GM13976 (cell line): ENCODE data around the gene YIF1B.

Experiments used
- DNase-seq: peaks from one replicate; pipeline ENCODE4 v3.0.0; 2012; ENCODE audit warnings: low spot score
- in situ Hi-C: fragments of 300-500 bp; cut with MboI; formaldehyde crosslinking; loops from one replicate; pipeline ENCODE4 v1.12.0; 2022; ENCODE audit warnings: low sequenced_read_pairs, mixed read lengths, inconsistent platforms; ENCODE audit not compliant: unreplicated experiment
- TF ChIP-seq, protein P1 (sequence below): IDR thresholded peaks from 2 replicates; pipeline ENCODE4 v1.5.1; 2012; ENCODE audit warnings: borderline replicate concordance, mild to moderate bottlenecking; ENCODE audit not compliant: insufficient read depth; ENCODE audit errors: extremely low read depth, missing control alignments, control extremely low read depth

Gene YIF1B

DNA sequence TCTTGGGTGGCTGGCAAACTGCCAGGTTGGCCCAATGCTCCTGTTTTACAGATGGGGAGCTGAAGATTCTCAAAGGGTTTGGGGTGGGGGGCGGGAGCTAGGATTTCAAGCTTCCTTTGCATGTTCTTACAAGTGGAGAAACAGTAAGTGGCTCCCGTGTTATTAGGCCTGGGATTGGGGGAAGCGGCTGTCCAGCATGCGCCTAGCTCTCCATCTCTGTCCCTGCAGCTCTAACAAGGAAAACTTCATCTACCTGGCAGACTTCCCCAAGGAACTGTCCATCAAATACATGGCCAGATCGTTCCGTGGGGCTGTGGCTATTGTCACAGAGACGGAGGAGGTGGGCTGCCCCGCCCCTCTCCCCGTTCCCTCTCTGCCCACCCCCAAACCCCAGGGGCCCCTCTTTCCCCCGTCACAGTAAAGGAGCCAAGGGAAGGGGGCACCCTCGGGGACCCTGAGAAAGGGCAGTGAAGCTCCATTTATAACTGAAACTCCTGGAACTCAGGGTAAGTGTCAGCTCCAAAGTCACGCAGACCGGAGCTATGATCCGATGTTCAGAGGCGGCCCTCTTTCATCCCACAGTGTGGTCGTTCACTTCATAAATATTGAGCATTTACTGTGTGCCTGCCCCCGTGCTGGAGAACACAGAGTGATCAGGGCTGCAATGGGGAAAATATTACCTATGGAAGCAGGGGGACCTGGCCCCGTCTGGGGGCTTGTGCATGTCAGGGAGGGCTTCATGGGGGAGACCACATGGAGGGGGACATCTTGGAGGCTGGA lies 43.7 kb upstream of the YIF1B start:
- in situ Hi-C loops = no loop called here

DNA sequence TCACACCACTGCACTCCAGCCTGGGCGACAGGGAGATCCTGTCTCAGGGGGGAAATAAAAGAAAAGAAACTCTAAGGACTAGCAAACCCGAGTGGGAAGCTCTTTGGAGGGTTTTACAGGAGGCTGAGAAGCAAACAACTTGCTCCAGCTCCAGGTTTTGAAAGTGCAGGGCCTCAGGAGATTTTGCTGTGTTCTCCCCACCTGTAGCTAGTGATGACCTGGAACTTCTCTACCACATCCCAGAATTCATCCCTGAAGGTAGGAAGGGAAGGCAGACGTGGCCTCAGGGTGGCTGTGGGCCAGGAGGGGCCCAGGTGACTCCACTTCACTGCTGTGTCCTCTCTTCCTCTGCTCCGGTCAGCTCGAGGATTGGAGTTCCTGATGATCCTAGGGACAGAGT lies 42.3 kb upstream of the YIF1B start:
- DNase-seq = no peak
- in situ Hi-C loops = no loop called here
- TF ChIP-seq, protein P1, sequence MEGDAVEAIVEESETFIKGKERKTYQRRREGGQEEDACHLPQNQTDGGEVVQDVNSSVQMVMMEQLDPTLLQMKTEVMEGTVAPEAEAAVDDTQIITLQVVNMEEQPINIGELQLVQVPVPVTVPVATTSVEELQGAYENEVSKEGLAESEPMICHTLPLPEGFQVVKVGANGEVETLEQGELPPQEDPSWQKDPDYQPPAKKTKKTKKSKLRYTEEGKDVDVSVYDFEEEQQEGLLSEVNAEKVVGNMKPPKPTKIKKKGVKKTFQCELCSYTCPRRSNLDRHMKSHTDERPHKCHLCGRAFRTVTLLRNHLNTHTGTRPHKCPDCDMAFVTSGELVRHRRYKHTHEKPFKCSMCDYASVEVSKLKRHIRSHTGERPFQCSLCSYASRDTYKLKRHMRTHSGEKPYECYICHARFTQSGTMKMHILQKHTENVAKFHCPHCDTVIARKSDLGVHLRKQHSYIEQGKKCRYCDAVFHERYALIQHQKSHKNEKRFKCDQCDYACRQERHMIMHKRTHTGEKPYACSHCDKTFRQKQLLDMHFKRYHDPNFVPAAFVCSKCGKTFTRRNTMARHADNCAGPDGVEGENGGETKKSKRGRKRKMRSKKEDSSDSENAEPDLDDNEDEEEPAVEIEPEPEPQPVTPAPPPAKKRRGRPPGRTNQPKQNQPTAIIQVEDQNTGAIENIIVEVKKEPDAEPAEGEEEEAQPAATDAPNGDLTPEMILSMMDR = no peak

More for the DNA sequence above, 43.7 kb upstream of the YIF1B start:
- TF ChIP-seq, protein P1 = no peak
- DNase-seq = no peak

DNA sequence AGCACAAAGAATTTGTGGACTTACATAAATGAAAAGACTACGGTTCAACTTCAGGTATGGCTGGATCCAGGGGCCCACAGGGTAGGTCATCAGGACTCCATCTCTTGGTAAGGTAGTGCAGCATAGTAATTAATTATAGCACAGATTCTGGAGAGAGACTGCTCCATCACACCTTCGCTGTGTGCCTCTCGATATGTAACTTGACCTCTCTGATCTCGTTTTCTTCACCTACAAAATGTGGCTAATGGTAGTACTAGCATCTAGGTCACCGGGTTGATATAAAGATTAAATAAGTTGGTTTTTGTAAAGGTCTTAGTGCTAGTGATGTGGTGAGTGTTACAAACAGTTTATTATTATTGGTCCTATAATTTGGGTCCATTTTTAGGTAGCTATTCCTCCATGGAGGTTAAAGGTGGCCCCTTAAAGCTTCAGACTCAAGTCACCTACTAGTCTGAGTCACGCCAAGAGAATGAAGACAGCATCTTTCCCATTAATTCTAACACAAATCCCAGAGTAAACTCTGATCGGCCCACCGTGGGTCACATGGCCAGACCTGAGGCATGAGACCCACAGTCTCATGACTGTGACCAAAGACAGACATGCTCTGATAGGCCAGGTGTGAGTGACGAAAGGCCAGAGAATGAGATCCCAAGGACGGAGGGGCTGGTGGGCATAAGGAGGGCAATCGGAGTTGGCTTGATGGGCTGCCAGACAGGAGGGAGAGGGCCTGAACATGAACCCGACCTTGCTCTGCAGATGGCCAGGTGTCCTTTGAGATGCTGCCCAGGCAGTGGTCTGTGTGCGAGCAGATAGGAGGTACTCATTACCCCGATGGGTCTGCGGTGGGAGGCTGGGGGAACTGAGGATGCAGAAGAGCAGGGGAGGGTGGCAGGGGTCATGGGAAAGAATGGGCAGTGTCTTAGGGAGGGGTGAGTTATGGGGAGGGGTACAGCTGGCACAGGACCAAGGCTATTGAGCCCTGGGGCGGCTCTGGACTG lies 40.3 kb upstream of the YIF1B start:
- no peak for DNase-seq
- TF ChIP-seq, protein P1 = no peak
- in situ Hi-C loops = no loop called here

DNA sequence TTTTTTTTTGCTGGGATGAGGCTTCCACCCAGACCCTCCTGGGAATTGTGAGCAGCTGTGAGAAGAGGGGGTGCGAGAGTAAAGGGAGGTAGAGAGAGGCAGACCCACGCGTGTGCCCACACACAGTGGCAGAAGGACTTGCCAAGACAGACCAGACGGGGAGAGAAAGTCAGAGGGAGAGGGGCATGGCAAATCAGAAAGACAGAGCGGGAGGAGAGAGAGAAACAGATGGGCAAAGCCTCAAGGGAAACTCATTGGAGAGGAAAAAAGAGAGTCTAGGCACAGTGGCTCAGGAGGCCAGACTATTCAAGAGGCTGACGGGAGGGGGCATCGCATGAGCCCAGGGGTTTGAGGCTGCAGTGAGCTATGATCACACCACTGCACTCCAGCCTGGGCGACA lies 36.9 kb upstream of the YIF1B start:
- in situ Hi-C loops = no loop called here
- TF ChIP-seq, protein P1 = no peak
- DNase-seq = no peak

DNA sequence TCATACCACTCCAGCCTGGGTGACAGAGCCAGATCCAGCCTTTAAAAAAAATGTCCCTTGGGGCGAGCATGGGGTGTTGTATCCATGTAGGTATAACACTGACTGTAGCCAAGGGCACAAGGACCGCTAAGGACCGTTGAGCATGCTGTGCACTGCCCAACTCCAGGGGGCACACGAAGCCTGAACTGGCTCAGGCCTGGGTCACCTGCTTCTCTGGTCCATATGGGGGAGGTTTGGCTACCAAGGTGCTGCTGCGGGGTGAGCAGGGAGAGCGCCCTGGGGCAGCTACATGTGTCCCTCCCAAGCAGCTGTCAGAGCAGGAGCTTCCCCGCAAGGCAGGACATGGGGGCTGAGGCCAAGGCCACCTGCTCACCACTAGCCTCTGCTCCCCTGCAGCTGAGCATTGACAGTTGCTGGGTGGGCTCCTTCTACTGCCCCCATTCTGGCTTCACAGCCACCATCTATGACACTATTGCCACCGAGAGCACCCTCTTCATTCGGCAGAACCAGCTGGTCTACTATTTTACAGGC lies 36.2 kb upstream of the YIF1B start:
- in situ Hi-C loops = no loop called here
- DNase-seq = no peak
- TF ChIP-seq, protein P1 = no peak

DNA sequence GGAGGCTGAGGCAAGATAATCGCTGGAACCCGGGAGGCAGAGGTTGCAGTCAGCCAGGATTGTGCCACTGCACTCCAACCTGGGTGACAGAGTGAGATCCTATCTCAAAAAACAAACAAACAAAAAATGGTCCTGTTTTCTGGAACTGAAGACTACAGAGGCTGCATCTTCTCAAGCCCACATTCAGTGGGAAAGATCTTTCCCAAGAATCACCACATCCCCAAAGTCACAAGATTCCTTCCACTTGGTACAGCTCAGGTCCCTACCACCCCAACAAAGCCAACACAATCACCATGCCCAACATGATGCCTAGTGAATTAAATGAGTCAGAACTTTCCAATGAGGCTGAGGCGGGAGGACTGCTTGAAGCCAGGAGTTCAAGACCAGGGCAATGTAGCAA lies 35.1 kb upstream of the YIF1B start:
- in situ Hi-C loops = no loop called here
- no peak for DNase-seq
- TF ChIP-seq, protein P1 = no peak
